ENCODE data around the gene C8G.
A peak's percentile ranks its signal among the peaks of the same experiment; 100 is the strongest.

The C8G gene

GRCh38 chr9:136940526-136941230, 4.4 kb upstream of the C8G start:
- no peak overlapping the region for H3K4me3 ChIP-seq (ENCODE audit: low read depth, low read length)
- DNase-seq (ENCODE audit: low read depth): no peak
- in situ Hi-C loops (cut with HindIII; ENCODE audit: low sequenced_read_pairs): no loop called here
- no peak for TF ChIP-seq CTCF (IDR thresholded peaks at IDR 0.05; ENCODE audit: low read depth, low read length, missing control alignments)

GRCh38 chr9:136941231-136942111, 3.6 kb upstream of the C8G start:
- no peak overlapping the region for H3K4me3 ChIP-seq (ENCODE audit: low read depth, low read length)
- no peak for DNase-seq (ENCODE audit: low read depth)
- no peak for TF ChIP-seq CTCF (IDR thresholded peaks at IDR 0.05; ENCODE audit: low read depth, low read length, missing control alignments)
- in situ Hi-C loops (cut with HindIII; ENCODE audit: low sequenced_read_pairs): no loop called here

GRCh38 chr9:136942112-136942880, 2.7 kb upstream of the C8G start:
- no peak for DNase-seq (ENCODE audit: low read depth)
- H3K4me3 ChIP-seq (ENCODE audit: low read depth, low read length): no peak overlapping the region
- in situ Hi-C loops (cut with HindIII; ENCODE audit: low sequenced_read_pairs): no loop called here
- no peak for TF ChIP-seq CTCF (IDR thresholded peaks at IDR 0.05; ENCODE audit: low read depth, low read length, missing control alignments)

- no peak for DNase-seq (ENCODE audit: low read depth)
- in situ Hi-C loops (cut with HindIII; ENCODE audit: low sequenced_read_pairs): no loop called here
- no peak for TF ChIP-seq CTCF (IDR thresholded peaks at IDR 0.05; ENCODE audit: low read depth, low read length, missing control alignments)
- peak overlapping the region; percentile 75 for H3K4me3 ChIP-seq (ENCODE audit: low read depth, low read length)
Measured at GRCh38 chr9:136942881-136943230, 2.2 kb upstream of the C8G start.

- in situ Hi-C loops (cut with HindIII; ENCODE audit: low sequenced_read_pairs): no loop called here
- no peak for DNase-seq (ENCODE audit: low read depth)
- peak overlapping the region; percentile 75 for H3K4me3 ChIP-seq (ENCODE audit: low read depth, low read length)
- no peak for TF ChIP-seq CTCF (IDR thresholded peaks at IDR 0.05; ENCODE audit: low read depth, low read length, missing control alignments)
Measured at GRCh38 chr9:136943291-136944211, 1.5 kb upstream of the C8G start.

- TF ChIP-seq CTCF (IDR thresholded peaks at IDR 0.05; ENCODE audit: low read depth, low read length, missing control alignments): no peak
- in situ Hi-C loops (cut with HindIII; ENCODE audit: low sequenced_read_pairs): no loop called here
- DNase-seq (ENCODE audit: low read depth): no peak
- peak overlapping the region; percentile 75 for H3K4me3 ChIP-seq (ENCODE audit: low read depth, low read length)
Measured at GRCh38 chr9:136944212-136944518, 878 bp upstream of the C8G start.
